OCI-LY1 (cell line): Measurements from ENCODE around the gene LRRC14B.

Experiments used
- EZH2 ChIP-seq: fragments of 200-600 bp; sonication (generic), shearing (Covaris generic); IDR thresholded peaks from 2 replicates; pipeline ENCODE4 v1.8.0; 2017; ENCODE audit warnings: borderline replicate concordance, mixed run types, mild to moderate bottlenecking, antibody characterized with exemption, low read length, moderate library complexity, mixed read lengths
- TF ChIP-seq, protein P1 (sequence below): fragments of 200-600 bp; sonication (generic), shearing (Covaris generic); IDR thresholded peaks from 2 replicates; pipeline ENCODE4 v1.5.1; 2017; ENCODE audit warnings: mild to moderate bottlenecking, antibody characterized with exemption, low read length, moderate library complexity, mixed read lengths

DNA sequence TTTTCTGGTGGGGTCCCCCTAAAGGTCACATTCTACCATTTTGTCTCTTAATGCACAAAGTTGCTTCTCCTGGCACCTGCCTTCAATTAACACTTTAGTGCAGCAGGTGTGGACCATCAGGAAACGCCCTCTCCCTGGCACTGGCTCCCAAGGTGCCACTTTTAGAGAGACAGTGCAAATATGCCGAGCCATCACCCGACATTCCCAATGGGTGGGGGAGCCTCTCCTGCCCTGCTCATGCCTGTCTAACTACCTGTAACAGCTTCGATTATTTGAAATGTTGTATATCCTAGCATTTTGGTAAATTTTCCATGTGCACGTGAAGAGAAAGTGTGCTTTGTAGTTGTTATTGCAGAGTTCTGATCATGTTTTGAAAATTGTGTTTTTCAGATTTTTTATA lies 13.2 kb upstream of the LRRC14B start:
- TF ChIP-seq, protein P1, sequence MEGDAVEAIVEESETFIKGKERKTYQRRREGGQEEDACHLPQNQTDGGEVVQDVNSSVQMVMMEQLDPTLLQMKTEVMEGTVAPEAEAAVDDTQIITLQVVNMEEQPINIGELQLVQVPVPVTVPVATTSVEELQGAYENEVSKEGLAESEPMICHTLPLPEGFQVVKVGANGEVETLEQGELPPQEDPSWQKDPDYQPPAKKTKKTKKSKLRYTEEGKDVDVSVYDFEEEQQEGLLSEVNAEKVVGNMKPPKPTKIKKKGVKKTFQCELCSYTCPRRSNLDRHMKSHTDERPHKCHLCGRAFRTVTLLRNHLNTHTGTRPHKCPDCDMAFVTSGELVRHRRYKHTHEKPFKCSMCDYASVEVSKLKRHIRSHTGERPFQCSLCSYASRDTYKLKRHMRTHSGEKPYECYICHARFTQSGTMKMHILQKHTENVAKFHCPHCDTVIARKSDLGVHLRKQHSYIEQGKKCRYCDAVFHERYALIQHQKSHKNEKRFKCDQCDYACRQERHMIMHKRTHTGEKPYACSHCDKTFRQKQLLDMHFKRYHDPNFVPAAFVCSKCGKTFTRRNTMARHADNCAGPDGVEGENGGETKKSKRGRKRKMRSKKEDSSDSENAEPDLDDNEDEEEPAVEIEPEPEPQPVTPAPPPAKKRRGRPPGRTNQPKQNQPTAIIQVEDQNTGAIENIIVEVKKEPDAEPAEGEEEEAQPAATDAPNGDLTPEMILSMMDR: no peak
- TF ChIP-seq EZH2: no peak
